OCI-LY1 (cell line): ENCODE data around the gene CFAP52.

Source experiments
- CTCF ChIP-seq: fragments of 200-600 bp; sonication (generic), shearing (Covaris generic); IDR thresholded peaks from 2 replicates; pipeline ENCODE4 v1.5.1; 2017; ENCODE audit warnings: mild to moderate bottlenecking, antibody characterized with exemption, low read length, moderate library complexity, mixed read lengths
- EZH2 ChIP-seq: fragments of 200-600 bp; sonication (generic), shearing (Covaris generic); IDR thresholded peaks from 2 replicates; pipeline ENCODE4 v1.8.0; 2017; ENCODE audit warnings: borderline replicate concordance, mixed run types, mild to moderate bottlenecking, antibody characterized with exemption, low read length, moderate library complexity, mixed read lengths

- no peak for TF ChIP-seq CTCF
- TF ChIP-seq EZH2: no peak
Measured at GRCh38 chr17:9628509-9628908, 52.1 kb downstream of the CFAP52 start.
